Nephron (organoid): Measurements from ENCODE around the gene CBLC.

Experiments
- H3K27ac Mint-ChIP-seq, 3 experiments: 2 replicates each; pipeline ENCODE4 v1.8.0; 2020; ENCODE audit warnings: mixed read lengths in 3 of 3, mild to moderate bottlenecking in 2 of 3, moderate library complexity in 1 of 3
- H3K27me3 Mint-ChIP-seq: 2 replicates; pipeline ENCODE4 v1.8.0; 2021; ENCODE audit warnings: low read depth, mild to moderate bottlenecking, moderate library complexity, mixed read lengths
- H3K36me3 Mint-ChIP-seq: 2 replicates; pipeline ENCODE4 v1.8.0; 2020; ENCODE audit warnings: low read depth, mixed read lengths
- H3K4me1 Mint-ChIP-seq: 2 replicates; pipeline ENCODE4 v1.8.0; 2020; ENCODE audit warnings: mixed read lengths
- H3K4me3 Mint-ChIP-seq, 3 experiments: 2 replicates each; pipeline ENCODE4 v1.8.0; 2020; ENCODE audit warnings: mild to moderate bottlenecking in 3 of 3, mixed read lengths in 3 of 3, moderate library complexity in 2 of 3
- H3K9me3 Mint-ChIP-seq: 2 replicates; pipeline ENCODE4 v1.8.0; 2020; ENCODE audit warnings: mixed read lengths
- CTCF ChIP-seq, 3 experiments: fragments of 200-600 bp; sonication (generic); IDR thresholded peaks; one replicate each; pipeline ENCODE4 v1.5.0; 2021; ENCODE audit warnings: antibody characterized with exemption in 3 of 3; ENCODE audit not compliant: unreplicated experiment in 3 of 3

The CBLC gene

GRCh38 chr19:44803442-44804428 is 26.0 kb downstream of the CBLC start:
- Mint-ChIP-seq H3K9me3 (no peaks in the 10 kb centered on the region), H3K4me1 (peaks cover 25% of the 10 kb centered on the region), H3K27me3 (peaks cover 4% of the 10 kb centered on the region), H3K4me3 (no peak overlapping the region), H3K27ac (peak overlapping the region in 1 of 3 experiments; percentile 28), H3K36me3 (no peaks in the 10 kb centered on the region)
- TF ChIP-seq CTCF (IDR thresholded peaks at IDR 0.05; ENCODE audit: unreplicated experiment in 3 of 3): no peak

GRCh38 chr19:44806291-44806690 is 28.6 kb downstream of the CBLC start:
- peak overlapping the region in 2 of 3 experiments; percentile 16 to 39 for H3K4me3 Mint-ChIP-seq
- no peaks in the 10 kb centered on the region for H3K9me3 Mint-ChIP-seq
- peak overlapping the region; percentile 95 to 99 (median 95) for H3K27ac Mint-ChIP-seq
- peaks cover 40% of the 10 kb centered on the region for H3K4me1 Mint-ChIP-seq
- H3K36me3 Mint-ChIP-seq: peaks cover 3% of the 10 kb centered on the region
- peaks cover 4% of the 10 kb centered on the region for H3K27me3 Mint-ChIP-seq
- no peak for TF ChIP-seq CTCF (IDR thresholded peaks at IDR 0.05; ENCODE audit: unreplicated experiment in 3 of 3)

- TF ChIP-seq CTCF (IDR thresholded peaks at IDR 0.05; ENCODE audit: unreplicated experiment in 3 of 3): no peak
- H3K27ac Mint-ChIP-seq: peak overlapping the region; percentile 95 to 99 (median 95)
- peaks cover 7% of the 10 kb centered on the region for H3K36me3 Mint-ChIP-seq
- peaks cover 4% of the 10 kb centered on the region for H3K27me3 Mint-ChIP-seq
- no peaks in the 10 kb centered on the region for H3K9me3 Mint-ChIP-seq
- H3K4me3 Mint-ChIP-seq: peak overlapping the region in 1 of 3 experiments; percentile 13
- peaks cover 45% of the 10 kb centered on the region for H3K4me1 Mint-ChIP-seq
These were observed 29.5 kb downstream of the CBLC start for GRCh38 chr19:44807162-44807561.

- H3K27ac Mint-ChIP-seq: peak overlapping the region; percentile 95 to 99 (median 95)
- peak overlapping the region; percentile 86 to 88 (median 88) for H3K4me3 Mint-ChIP-seq
- no peaks in the 10 kb centered on the region for H3K9me3 Mint-ChIP-seq
- peaks cover 7% of the 10 kb centered on the region for H3K36me3 Mint-ChIP-seq
- peak; percentile 26 to 52 (median 34) for TF ChIP-seq CTCF (IDR thresholded peaks at IDR 0.05; ENCODE audit: unreplicated experiment in 3 of 3)
- H3K27me3 Mint-ChIP-seq: no peaks in the 10 kb centered on the region
- peaks cover 45% of the 10 kb centered on the region for H3K4me1 Mint-ChIP-seq
These were observed 30.2 kb downstream of the CBLC start for GRCh38 chr19:44807652-44808462.

- peak within 1 kb of the TSS; percentile 87 to 88 (median 88) for H3K4me3 Mint-ChIP-seq
- no peaks in the 10 kb centered on the region for H3K9me3 Mint-ChIP-seq
- H3K36me3 Mint-ChIP-seq: peaks cover 10% of the 10 kb centered on the region
- peak within 1 kb of the TSS; percentile 95 to 99 (median 95) for H3K27ac Mint-ChIP-seq
- H3K4me1 Mint-ChIP-seq: peaks cover 48% of the 10 kb centered on the region
- no peaks in the 10 kb centered on the region for H3K27me3 Mint-ChIP-seq
- no peak for TF ChIP-seq CTCF (IDR thresholded peaks at IDR 0.05; ENCODE audit: unreplicated experiment in 3 of 3)
These were observed 31.0 kb downstream of the CBLC start, which contains the start of gene BCAM for GRCh38 chr19:44808463-44809371. Gene BCAM, plus strand, starts transcription at chr19:44809103. Its CDS starts 22 bp downstream, at chr19:44809125.
